GM21786 (cell line): ENCODE data around the gene KNOP1.
"Not testable (repeated sequence)": the region's sequence is repeated elsewhere in the genome, so short reads cannot be mapped to it uniquely, and the experiment has no call there.

ENCODE experiments used
- ATAC-seq: cut with Tn5 transposase; IDR thresholded peaks from one replicate; pipeline ENCODE4 v1.9.1; 2021; ENCODE audit not compliant: unreplicated experiment

The KNOP1 gene

GRCh38 chr16:19744670-19745069, 26.6 kb upstream of the KNOP1 start:
- no peak for ATAC-seq

GRCh38 chr16:19743816-19744159, 25.8 kb upstream of the KNOP1 start:
- no peak for ATAC-seq

GRCh38 chr16:19741354-19741753, 23.3 kb upstream of the KNOP1 start:
- ATAC-seq, result no peak

DNA sequence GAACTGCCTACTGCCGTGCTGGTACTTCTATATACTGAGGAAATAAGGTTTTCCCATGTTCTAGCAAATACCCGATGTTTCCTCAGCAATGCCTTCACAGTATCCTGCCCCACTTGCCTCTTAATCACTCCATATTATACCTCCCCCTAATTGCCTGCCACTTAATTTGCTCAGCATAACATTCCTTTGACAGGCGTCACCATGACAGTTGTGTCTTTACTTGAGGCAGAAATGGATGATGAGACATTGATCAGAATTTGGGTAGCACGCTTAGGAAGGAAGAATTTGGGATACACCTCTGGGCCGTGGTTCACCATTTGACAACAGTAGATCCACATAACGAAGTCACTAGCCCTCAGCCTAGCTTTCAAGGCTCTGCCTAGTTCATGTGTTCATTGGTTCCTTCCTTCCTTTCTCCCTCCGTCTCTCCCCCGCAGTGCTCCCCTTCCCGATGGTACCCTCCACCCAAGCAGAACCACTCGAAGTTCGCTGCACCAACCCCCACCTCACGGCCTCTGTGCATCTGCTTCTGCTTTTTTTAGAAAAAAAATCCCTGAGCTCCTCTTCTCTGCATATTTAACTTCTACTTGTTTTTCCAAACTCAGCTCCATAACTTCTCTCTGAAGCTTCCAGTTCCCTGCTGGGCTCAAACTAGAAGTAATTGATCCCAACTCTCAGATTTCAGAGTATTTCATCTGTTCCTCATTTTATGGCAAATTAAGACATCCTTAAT, 19.4 kb upstream of the KNOP1 start:
- no peak for ATAC-seq

DNA sequence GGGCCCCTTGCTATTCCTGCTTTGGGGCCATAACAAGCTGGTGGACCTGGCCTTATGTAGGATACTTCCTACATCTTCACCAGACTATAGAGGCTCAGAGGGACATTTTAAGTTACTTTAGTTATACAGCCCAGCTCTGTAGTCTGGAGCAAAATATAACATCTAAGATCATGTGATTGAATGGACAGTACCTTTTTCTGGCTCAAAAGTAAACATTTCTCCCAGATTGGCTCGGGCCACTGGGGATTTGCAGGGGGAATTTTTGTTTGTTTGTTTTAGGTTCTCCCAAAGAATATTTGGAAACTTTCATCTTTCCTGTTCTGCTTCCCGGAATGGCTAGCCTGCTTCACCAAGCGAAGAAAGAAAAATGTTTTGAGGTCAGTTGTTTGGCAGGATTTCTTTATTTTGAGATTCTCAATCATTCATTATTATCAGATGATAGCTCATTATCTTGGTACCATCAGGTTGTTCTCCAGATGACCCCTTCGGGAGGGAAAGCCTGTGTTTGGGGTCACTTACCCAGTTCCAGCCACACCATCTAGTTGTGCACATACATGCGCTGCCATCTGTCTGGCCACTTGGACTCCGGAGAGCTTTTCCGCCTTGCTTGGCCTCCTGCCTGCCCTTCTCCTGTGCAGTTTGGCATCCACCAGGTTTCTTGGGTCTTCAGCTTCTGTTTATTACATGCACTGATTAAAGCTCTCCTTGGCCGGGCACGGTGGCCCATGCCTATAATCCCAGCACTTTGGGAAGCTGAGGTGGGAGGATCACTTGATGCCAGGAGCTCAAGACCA, 17.2 kb upstream of the KNOP1 start:
- no peak for ATAC-seq

DNA sequence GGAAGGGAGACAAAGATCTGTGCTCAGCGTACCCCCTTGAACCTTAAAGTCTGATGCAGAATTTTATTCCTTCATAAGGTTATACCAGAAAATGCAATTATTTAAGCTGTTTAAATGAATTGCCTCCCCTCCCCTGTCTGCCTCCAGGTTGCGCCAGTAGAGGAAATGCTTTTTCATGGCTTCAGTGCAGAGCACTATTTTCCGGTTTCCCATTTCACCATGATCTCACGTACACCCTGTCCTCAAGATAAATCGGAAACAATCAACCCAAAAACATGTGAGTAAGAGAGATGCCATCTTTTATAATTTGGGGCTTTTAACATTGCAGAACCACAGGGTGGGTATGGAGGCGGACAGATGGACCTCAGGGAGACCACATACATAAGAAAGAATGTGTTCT, 15.5 kb upstream of the KNOP1 start:
- ATAC-seq, result no peak

- no peak for ATAC-seq
Observed at GRCh38 chr16:19728636-19728965, 10.6 kb upstream of the KNOP1 start.

- no peak for ATAC-seq
Observed at GRCh38 chr16:19722981-19723380, 5.0 kb upstream of the KNOP1 start.

GRCh38 chr16:19722269-19722952, 4.4 kb upstream of the KNOP1 start:
- no peak for ATAC-seq

- no peak for ATAC-seq
Observed at GRCh38 chr16:19718624-19718965, 568 bp upstream of the KNOP1 start.

DNA sequence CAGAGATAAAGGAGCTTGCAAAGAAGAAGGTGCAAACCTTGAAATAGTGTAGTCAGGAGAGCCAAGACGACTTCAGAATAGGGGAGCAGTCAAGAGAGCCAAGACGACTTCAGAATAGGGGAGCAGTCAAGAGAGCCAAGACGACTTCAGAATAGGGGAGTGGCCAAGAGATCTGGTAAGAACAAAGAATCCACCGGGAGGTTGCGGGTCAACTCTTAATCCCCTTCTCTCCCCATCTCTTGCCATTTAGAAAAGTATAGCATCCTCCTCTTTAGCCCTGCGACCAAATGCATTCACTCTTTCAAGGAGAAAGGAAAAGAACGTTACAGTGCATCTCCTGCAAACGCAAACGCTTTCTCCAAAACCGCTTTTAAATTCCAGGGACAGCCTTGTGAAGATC, 713 bp downstream of the KNOP1 start:
- no peak for ATAC-seq

DNA sequence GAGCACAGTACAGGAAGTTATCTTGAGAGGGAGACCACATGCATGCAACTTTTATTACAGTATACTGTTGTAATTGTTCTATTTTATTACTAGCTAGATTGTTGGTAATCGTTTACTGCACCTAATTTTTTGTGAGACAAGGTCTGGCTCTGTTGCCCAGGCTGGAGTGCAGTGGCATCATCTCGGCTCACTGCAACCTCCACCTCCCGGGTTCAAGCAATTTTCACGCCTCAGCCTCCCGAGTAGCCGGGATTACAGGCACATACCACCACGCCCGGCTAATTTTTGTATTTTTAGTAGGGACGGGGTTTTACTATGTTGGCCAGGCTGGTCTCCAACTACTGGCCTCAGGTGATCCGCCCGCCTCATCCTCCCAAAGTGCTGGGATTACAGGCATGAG, 1.3 kb downstream of the KNOP1 start:
- ATAC-seq, result not testable (repeated sequence)

- ATAC-seq, result no peak
Observed at GRCh38 chr16:19716183-19716582, 1.8 kb downstream of the KNOP1 start.

- ATAC-seq, result no peak
Observed at GRCh38 chr16:19715566-19715965, 2.5 kb downstream of the KNOP1 start.

DNA sequence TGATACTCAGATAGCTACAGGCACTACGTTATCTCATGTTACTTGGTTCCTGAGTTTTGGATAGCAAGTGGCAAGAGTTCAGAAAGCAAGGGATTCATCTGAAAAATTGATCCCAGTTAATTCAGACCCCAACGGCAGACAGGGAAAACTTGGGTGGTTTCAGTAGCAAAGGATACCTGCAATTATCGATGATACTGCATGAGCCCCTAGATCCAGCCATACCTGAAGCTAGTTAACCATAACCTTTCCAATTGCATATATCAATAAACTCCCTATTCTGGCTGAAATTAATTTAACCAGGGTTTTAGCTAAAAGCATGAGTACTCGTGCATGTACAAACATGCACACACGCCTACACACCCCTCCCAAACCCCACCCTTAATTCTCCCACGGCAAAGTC, 4.3 kb downstream of the KNOP1 start:
- ATAC-seq, result no peak

DNA sequence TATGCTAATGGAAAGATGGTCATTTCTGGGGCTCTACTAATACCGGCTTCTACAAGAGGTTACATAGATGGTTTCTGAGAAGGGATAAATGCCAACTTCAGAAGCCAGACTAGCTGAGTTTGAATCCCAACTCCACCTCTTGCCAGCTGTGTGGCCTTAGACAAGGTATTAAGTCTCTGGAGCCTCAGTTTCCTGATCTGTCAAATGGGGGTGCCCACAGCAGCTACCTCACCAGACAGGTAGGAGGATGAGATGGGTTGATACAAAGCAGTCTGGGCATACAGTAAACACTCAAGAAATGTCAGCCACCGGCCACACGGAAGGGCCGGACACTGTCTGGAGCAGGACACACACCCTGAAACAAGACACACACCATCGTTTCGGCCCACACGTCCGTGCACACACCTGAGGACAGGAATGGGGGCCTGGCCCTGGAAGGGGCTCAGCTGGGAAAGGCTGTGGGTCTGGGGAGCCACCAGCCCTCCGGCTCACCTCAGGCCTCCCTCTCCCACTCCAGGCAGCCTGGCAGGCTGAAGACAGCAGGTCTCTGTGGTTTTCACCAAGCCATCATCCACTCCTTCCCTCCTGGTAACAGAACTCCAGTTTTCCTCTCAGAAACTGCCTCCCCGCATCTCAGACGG, 5.5 kb downstream of the KNOP1 start:
- no peak for ATAC-seq

GRCh38 chr16:19711643-19712042, 6.4 kb downstream of the KNOP1 start:
- no peak for ATAC-seq

DNA sequence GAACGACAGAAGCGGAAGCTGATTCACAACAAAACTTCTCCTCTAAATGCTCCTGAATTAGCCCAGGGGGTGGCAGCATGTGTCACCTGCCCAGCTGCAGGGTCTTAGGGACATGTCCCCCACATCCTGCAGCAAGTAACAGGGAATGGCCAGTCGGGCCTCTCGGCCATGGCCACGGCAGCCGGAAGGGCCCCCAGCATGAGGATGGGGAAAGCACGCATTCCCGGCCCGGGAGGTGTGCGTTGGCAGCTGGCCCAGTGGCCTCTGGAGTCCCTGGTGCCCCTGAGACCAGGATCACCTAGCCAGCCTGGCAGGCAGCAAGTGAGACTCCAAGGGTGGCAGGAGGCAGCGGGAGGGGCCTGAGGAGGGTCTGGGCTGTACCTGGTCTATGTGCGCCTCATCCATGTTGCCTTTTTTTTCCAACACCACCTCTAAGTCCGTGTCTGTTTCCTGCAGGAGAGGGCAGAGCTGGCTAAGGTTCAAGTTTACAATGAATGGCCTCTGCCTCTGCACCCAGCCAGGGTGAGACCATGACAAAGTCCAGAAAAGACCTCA, 7.0 kb downstream of the KNOP1 start:
- no peak for ATAC-seq

GRCh38 chr16:19710191-19710908, 7.7 kb downstream of the KNOP1 start:
- ATAC-seq, result no peak

- ATAC-seq, result no peak
Observed at GRCh38 chr16:19709381-19710136, 8.5 kb downstream of the KNOP1 start.
